Stimulated activated CD4-positive, alpha-beta T cell treated with anti-CD3 and anti-CD28 coated beads, Interleukin-1b, Interleukin-23, amount 100 ng/mL, for 24 hours (primary cell): ENCODE data around the gene STPG4.
"Not testable (repeated sequence)": the region's sequence is repeated elsewhere in the genome, so short reads cannot be mapped to it uniquely, and the experiment has no call there.

Source experiments
- DNase-seq, 4 experiments: peaks; one replicate each; pipeline ENCODE4 v3.0.0-alpha.2; 2020; ENCODE audit warnings: low read depth in 4 of 4, low spot score in 1 of 4

The STPG4 gene

GRCh38 chr2:47128705-47129104 is 26.4 kb downstream of the STPG4 start:
- DNase-seq, result no peak

DNA sequence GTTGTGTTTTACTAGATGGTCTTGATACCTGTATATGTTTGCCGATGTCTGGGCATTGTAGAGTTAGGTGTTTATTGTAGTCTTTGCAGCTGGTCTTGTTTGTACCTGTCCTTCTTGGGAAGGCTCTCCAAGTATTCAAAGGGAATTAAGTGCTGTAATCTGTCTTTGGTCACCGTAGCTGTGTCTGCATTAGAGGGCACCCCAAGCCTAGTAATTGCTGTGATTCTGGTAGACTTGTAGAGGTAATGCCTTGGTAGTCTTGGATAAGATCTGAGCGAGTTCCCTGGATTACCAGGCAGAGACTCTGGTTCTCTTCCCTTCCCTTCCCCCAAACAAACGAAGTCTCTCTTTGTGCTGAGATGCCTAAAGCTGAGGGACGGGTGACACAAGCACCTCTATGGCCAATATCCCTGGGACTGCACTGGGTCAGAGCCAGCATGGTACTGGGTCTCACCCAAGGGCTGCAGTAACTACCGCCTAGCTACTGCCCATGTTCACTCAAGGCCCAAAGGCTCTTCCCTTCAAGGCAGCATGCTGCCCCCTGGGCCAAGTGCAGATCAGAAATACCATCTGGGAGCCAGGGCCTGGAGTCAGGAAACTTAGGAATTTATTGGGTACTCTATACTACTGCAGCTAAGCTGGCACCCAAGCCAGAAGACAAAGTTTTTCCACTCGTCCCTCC is 27.1 kb downstream of the STPG4 start:
- DNase-seq, result no peak

DNA sequence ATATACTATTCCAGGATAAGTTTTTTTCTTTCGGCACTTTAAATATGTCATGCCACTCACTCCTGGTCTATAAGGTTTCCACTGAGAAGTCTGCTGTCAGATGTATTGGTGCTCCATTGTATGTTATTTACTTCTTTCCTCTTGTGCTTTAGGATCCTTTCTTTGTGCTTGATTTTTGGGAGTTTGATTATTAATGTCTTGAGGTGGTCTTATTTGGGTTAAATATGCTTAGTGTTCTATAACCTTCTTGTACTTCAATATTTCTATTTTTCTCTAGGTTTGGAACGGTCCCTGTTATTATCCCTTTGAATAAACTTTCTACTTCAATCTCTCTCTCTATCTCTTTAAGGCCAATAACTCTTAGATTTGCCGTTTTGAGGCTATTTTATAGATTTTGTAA is 28.3 kb downstream of the STPG4 start:
- no peak for DNase-seq

DNA sequence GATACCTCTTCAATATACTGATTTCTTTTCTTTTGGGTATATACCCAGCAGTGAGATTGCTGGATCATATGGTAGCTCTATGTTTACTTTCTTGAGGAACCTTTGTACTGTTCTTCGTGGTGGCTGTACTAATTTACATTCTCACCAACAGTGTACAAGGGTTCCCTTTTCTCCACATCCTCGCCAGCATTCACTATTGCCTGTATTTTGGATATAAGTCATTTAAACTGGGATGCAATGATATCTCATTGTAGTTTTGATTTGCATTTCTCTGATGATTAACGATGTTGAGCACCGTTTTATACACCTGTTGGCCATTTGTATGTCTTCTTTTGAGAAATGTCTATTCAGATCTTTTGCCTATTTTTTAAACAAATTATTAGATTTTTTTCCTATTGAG is 30.4 kb downstream of the STPG4 start:
- not testable (repeated sequence) for DNase-seq

- DNase-seq, result not testable (repeated sequence)
Observed at GRCh38 chr2:47120424-47120823, 34.7 kb downstream of the STPG4 start.

GRCh38 chr2:47119001-47119400 is 36.1 kb downstream of the STPG4 start:
- DNase-seq, result no peak

GRCh38 chr2:47118581-47118980 is 36.5 kb downstream of the STPG4 start:
- DNase-seq, result no peak

- no peak for DNase-seq
Observed at GRCh38 chr2:47112665-47113435, 42.3 kb downstream of the STPG4 start.

DNA sequence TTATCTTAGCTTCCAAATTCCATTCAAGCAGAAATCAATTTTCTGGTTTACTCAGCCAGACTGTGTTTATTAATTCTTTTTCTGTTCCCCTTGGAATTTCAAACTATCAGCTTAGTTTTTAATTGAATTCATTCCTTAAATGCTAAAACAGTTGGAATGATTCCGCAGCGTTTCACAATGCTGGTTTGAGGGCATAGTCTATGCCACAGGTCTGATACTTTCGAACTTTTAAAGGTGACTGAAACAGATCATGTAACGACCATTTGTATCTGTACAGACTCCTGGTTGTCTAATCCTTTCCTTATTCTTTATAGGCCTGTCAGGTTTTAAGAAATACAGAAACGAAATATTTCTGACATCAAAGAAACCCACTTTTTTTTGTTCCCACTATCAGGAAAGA is 45.4 kb downstream of the STPG4 start:
- no peak for DNase-seq

DNA sequence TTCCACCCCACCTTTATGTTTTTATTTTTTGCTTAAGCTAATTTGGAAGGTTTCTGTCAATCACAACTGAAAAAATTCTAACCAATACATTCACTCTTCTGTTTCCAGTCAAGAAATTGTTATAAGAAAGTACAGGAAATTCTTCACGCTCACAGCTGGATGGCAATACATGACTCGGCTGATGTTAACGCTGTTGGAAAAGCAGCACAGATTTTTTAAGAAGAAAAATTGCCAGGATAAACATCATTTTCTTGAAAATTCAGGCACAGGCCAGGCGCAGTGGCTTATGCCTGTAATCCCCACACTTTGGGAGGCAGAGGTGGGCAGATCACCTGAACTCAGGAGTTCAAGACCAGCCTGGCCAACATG is 46.1 kb downstream of the STPG4 start:
- no peak for DNase-seq

GRCh38 chr2:47108267-47109006 is 46.7 kb downstream of the STPG4 start:
- not testable (repeated sequence) for DNase-seq

DNA sequence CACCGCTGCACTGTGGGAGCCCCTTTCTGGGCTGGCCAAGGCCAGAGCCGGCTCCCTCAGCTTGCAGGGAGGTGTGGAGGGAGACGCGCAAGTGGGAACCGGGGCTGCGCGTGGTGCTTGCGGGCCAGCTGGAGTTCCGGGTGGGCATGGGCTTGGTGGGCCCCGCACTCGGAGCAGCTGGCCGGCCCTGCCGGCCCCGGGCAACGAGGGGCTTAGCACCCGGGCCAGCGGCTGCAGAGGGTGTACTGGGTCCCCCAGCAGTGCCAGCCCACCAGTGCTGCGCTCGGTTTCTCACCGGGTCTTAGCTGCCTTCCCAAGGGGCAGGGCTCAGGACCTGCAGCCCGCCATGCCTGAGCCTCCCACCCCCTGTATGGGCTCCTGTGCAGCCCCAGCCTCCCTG is 47.9 kb downstream of the STPG4 start:
- DNase-seq, result not testable (repeated sequence)

DNA sequence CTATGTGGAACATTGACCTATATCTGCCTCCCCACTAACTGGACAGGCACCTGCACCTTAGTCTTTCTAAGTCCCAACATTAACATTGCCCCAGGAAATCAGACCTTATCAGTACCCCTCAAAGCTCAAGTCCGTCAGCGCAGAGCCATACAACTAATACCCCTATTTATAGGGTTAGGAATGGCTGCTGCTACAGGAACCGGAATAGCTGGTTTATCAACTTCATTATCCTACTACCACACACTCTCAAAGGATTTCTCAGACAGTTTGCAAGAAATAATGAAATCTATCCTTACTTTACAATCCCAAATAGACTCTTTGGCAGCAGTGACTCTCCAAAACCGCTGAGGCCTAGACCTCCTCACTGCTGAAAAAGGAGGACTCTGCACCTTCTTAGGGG is 48.9 kb downstream of the STPG4 start:
- DNase-seq, result not testable (repeated sequence)

GRCh38 chr2:47099712-47100111 is 55.4 kb downstream of the STPG4 start:
- not testable (repeated sequence) for DNase-seq

- no peak for DNase-seq
Observed at GRCh38 chr2:47098953-47099352, 56.2 kb downstream of the STPG4 start.

- no peak for DNase-seq
Observed at GRCh38 chr2:47097563-47097962, 57.5 kb downstream of the STPG4 start.

DNA sequence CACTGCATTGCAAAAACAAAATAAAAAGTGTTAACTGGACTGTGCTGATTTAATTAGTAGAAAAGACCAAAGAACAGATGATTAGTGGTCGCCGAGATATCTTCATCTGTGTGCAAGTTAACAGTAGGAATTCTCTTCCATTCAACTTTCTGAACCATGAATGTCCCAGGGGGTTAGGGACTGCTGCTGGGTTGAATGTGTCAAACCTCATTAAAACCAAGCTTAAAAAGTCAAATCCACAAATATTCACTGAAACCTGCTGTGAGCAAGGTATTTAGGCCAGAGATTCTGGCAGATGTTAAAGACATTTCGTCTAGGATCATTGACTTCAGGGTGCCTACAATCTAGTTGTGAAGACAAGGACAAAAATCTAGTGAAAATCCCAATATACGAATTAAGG is 58.7 kb downstream of the STPG4 start:
- no peak for DNase-seq

GRCh38 chr2:47095349-47096020 is 59.6 kb downstream of the STPG4 start:
- DNase-seq, result no peak

- no peak for DNase-seq
Observed at GRCh38 chr2:47094511-47095142, 60.5 kb downstream of the STPG4 start.

DNA sequence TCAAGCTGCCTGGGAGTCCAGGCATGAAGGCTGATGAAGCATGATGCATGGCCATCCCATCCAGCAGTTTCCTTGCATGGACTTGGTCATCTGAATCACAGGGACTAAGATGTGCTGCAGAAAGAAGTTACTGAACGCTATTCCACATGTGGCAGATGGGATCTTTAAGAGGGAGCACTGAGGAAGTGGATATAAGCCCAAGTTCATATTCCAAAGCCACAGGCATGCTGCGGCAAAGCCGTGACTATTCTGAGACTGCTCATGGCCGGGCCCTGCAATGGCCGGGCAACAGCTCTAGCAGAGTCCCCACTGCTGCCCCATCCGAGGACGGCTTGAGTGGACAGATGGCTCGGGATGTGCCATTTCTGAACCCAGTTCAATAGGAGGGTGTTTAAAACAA is 61.5 kb downstream of the STPG4 start:
- DNase-seq, result no peak

GRCh38 chr2:47092465-47092864 is 62.6 kb downstream of the STPG4 start:
- DNase-seq, result no peak
